ENCODE data around the gene AGK.
"Not testable (repeated sequence)": the region's sequence is repeated elsewhere in the genome, so short reads cannot be mapped to it uniquely, and the experiment has no call there.

The AGK gene

DNA sequence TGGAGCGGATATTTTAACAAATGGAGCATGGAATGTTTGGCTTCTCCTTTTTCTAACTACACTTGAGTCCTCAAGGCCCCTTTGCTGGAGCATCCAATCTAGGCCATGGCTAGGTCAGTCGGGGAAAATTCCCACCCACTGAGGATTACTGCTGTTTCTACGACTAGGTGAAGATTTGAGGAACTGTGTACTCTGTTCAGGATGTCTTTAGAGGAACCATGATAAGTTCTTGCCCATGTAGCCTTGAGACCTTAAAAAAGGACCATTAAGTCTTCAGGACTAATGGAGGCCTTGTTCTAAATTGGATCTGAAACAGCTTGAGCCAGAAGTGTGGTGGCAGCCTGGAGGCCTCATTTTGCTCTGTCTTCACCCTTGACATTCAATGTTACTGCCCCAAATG, 6.2 kb downstream of the AGK start:
- DNase-seq (ENCODE audit: low read depth), result no peak

DNA sequence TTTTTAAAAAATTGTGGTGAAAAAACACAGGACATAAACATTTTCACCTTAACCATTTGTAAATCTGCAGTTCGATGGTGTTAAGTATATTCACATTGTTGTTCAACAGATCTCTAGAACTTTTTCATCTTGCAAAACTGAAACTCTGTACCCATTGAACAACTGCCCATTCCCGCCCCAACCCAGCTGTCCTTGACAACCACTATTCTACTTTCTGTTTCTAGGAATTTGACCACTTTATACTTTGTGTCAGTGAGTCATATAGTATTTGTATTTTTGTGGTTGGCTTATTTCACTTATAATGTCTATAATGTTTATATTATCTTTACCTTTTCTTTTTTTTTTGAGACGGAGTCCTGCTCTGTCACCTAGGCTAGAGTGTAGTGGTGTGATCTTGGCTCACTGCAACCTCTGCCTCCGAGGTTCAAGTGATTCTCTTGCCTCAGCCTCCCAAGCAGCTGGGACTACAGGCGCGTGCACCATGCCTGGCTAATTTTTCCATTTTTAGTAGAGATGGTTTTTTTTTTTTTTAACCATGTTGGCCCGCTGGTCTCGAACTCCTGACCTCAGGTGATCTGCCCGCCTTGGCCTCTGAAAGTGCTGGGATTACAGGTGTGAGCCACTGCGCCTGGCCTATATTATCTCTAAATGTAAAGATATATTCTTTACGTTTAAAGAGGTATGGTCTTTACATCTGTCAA, 6.8 kb downstream of the AGK start:
- DNase-seq (ENCODE audit: low read depth), result not testable (repeated sequence)

DNA sequence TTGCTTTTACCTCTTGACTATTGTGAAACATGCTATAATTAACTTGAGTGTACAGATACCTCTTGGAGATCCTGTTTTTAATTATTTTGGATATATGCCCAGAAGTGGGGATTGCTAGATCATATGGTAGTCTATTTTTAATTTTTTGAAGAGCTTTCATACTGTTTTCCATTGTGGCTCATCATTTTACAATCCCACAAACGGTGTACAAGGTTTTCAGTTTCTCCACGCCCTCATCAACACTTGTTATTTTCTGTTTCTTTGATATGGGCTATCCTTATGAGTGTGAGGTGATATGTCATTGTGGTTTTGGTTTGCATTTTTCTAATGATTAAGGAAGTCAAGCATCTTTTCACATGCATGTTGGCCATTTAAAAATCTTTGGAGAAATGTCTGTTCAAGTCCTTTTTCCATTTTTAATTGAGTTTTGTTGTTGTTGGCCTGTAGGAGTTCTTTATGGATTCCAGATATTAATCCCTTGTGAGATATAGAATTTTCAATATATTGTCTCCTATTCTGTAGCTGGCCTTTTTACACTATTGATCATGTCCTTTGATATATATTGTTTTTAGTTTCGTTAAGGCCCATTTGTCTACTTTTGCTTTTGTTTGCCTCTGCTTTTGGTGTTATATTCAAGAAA, 7.5 kb downstream of the AGK start:
- DNase-seq (ENCODE audit: low read depth), result no peak

DNA sequence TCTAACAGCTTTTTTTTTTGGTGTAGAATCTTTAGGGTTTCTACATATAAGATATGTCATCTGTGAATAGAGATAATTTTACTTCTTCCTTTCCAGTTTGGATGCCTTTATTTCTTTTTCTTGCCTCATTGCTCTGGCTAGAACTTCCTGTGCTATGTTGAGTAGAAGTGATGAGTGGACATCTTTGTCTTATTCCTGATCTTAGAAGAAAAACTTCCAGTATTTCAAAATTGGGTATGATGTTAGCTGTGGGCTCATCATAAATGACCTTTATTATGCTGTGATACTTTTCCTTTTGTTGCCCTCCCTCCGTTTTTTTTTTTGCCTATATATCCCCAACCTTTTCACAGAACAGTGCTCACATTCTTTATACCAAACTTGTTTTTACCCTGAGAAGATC, 8.8 kb downstream of the AGK start:
- no peak for DNase-seq (ENCODE audit: low read depth)

DNA sequence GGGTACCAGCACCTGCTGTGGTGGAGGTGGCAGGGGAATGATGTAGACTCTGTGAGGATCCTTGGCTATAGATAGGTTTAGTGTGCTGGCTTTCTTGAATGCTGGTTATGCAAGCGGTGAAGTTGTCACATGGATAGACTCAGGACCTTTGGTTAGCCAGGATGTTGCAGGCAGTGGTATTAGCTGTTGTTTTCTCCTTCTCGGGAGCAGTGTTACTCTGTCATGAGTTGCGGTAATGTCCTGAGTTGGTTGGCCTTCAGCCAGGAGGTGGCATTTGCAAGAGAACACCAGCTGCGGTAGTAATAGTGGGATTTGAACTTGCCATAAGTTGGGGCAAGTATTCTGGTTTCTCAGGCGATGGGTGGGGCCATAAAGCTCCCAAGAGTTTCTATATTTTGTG, 10.8 kb downstream of the AGK start:
- DNase-seq (ENCODE audit: low read depth), result no peak

DNA sequence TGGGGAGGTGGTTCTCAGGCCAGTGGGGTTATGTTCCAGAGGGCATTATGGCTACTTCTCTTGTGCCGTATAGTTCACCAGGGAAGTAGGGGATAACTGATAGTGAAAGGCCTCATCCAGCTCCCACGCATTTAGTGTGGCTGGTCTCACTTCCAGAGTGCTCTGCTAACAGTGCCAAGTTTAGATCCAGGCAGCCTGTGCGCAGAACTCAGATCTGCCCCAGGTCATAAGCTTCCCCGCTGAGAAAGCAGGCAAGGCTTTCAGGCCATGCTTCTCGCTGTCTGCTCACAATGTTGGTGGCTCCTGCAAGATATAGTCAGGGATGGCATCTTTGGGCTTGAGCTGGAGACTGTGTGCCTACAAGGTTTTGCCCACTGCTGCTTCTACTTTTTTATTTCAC, 11.3 kb downstream of the AGK start:
- no peak for DNase-seq (ENCODE audit: low read depth)

DNA sequence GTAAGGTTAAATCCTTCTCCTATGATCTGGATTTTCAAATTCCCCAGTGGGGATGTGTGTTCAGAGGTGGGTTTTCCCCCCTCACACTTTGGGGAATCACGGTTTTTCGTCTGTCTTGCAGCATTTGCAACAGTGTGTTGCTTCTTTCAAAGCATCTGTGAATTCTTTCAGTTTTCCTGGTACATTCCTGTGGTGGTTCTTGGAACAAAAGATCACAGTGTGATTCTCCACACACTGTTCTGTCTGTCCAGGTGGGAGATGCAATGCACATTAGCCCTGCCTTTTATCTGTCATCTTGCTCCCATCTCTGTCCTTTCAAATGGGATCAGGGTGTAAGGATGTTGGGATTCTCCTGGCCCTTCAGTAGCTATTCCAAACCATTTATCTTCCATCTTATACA, 11.8 kb downstream of the AGK start:
- DNase-seq (ENCODE audit: low read depth), result no peak

DNA sequence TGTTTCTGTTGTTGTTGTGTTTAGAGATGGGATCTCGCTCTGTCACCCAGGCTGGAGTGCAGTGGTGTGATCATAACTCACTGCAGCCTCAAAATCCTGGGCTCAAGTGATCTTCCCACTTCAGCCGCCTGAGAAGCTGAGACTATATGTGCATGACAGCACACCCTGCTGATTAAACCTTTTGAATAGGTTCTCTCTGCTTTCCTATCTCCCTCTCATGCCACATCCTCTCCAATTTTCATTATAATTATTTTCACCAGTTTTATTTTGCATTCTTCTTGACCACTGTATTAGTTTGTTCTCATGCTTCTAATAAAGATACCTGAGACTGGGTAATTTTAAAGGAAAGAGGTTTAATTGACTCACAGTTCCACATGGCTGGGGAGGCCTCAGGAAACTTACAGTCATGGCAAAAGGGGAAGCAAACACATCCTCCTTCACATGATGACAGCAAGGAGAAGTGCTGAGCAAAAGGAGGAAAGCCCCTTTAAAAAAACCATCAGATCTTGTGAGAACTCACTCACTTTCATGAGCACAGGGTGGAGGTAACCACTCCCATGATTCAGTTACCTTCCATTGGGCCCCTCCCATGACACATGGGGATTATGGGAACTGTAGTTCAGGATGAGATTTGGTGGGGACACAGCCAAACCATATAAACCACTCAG, 12.9 kb downstream of the AGK start:
- no peak for DNase-seq (ENCODE audit: low read depth)

DNA sequence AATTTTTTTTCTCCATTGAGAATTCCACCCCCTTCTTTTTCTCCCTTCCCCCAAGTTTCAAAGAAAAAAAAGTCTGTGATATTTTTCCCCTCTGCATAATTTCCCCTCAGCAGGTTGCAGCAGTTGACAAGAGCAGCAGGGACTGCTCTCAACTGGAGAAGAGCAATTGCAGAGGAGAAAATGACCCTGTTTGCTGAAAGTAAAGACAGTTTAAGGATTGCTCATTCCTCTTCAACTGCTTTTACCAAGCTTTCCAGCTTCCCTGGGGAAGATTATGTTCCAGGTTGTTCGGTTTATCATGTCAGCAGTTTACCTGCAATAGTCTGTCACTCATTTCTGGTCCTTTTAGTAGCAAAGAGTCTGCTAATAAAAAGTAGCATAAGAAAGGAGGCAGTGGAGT, 16.2 kb downstream of the AGK start:
- no peak for DNase-seq (ENCODE audit: low read depth)

DNA sequence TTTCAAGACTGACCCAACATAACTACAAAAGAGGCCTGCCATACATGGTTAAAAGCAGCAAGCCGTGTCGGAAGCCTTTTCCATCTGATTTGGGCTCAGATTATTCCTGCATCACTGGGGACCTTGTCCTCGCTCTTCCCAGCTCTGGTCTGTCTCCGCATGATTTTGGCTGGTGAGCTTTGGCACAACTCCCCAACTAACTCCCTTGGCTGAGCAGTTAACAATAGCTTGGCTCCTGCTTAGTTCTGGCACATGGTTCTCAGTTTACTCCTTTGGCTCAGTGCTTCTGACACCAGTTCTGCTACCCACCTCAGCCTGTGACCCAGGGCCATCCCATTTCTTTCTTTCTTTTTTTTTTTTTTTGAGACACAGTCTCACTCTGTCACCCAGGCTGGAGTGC, 17.0 kb downstream of the AGK start:
- no peak for DNase-seq (ENCODE audit: low read depth)

DNA sequence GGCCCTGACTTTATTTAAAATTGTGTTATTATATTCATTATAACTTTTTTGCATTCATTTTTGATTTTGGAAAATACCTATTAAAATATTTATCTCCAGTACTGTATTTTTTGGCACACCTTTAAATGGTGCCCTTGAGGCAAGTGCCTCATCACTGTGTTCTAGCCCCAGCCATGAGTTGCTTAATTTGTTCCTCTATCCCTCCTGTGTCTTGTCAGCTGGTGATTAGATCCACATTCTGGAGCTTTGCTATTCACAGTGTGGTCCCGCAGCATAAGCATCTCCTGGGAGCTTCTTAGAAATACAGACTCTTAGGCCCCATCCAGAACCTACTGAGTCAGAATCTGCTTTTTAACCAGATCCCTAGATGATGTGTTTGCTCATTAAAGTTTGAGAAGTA, 19.8 kb downstream of the AGK start:
- no peak for DNase-seq (ENCODE audit: low read depth)

DNA sequence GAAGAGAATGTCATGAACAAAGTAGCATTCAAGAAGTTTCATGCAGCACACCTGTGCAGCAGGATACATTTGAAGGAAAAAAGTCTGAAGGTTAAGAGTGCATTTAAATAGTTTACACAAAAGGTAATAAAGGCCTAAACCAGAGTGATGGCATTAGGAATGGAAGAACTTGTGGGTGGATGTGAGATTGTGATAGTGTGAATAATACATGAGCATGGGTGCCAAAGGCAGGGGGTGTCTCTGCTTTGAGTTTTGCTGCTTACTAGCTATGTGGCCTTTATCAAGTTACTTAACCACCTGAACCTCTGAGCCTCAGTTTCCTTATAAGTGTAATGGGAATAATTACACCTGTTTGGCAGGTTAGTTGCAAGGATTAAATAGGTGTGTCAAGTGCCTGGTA, 21.0 kb downstream of the AGK start:
- DNase-seq (ENCODE audit: low read depth), result no peak

DNA sequence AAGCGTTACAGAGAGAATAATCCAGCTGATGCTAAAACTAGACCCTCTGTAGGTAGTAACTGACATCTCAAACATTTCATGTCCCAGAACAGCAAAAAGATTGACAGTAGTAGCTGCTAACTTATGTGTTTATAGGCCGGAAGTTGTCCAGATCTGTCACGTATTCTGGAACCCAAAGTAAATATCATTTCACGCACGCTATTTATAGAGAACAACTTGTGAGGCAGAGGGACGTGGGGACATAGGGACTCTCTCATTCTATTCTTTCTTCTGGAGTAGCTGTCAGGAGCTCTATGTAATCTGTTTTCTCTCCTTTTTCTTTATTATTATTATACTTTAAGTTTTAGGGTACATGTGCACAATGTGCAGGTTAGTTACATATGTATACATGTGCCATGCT, 22.3 kb downstream of the AGK start:
- no peak for DNase-seq (ENCODE audit: low read depth)

DNA sequence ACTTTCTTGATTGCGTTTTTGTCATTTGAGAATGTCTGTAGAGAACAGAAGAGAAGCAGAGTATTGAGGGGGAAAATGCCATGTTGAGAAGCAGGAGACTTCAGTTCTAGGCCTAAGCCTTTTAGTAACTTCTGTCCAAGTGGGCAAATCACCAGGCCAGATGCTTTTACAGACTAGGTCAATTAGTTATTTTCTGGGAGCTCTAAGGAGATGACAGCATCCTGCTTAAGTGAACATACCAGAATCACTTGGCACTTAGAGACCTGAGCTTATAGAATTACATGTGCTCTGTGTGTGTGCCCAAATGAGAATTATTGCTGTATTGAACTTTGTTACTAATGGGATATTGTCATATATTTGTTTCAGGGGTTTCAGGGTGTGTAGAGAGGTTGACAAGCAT, 24.0 kb downstream of the AGK start:
- DNase-seq (ENCODE audit: low read depth), result no peak

DNA sequence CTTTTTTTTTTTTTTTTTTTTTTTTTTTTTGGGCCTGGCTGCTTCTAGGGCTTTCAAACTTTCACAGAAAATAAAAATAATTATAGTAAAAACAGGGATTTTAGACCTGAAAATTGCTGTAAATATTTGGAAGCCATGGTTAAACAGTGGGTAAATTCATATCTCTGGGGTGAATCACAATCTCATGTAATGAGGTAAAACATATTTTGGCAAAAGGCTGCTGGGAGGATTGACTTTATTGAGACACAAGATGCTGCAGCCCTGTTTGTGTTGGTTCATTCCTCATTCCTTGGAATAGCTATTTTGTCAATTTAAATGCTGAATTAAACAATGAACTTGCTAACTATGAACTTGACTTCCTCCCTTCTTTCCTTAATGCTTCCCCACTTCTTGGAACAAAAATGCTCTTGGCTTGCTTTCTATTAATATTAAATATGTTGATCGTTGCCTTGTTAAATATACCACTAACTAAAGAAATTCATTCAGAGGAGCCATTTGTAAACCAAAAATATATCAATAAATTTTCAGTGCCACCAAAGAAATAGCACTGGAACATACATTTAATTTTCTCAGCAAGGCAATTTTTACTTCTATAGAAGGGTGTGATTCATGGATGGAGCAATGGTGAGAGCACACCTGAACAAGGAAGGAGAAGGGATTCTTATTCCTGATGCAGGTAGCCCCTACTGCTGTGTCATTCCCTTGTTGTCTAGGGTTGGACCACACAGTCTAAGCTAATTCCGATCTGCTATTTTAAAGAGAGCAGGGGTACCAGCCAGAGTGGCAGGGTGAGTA, 24.6 kb downstream of the AGK start:
- no peak for DNase-seq (ENCODE audit: low read depth)

DNA sequence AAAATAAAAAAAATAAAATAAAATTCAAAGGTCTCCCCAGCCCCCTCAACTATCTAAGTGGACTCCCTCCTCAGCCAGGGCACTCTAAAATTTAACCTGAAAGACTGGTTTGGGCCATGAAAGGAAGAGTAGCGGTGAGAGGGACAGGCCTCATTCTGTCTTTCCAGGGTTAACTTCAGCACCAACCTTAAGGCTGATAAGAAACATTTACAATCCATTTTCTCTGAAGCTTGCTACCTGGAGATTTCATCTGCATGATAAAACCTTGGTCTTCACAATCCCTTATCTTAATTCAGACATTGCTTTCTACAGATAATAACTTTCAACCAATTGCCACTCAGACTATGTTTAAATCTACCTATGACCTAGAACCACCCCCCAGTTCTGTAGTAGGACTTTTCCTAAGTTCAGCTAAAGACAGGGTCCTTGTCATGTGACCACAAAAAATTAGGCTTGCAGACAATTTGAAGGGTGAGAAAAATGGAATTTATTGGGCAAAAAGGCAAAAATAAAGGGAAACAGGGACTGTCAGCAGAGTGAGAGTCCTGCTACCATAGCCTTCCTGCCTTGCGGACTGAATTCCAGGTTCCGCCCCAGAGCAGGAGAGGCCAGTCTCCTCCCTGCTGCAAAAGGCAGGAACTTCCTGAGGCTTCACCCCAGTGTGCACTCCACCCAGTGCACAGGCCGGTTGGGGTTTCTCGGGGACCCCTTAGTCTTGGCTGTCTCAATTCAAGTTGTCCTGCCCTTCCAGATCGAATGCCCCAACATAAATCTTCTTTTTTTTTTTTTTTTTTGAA, 26.0 kb downstream of the AGK start:
- DNase-seq (ENCODE audit: low read depth), result no peak

DNA sequence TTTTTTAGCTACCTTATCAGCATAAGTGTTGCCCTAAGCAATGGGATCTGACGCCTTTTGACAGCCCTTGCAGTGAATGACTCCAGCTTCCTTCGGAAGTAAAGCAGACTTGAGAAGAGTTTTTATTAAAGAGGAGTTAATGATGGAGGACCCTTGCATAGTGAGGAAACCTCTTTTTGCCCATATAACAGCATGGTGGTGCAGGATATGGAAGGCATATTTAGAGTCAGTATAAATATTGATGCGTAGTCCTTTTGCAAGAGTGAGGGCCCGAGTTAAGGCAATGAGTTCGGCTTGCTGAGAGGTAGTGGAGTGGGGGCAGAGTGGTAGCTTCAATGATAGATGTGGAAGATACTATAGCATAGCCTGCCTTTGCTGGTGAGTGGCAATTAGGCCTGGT, 28.7 kb downstream of the AGK start:
- DNase-seq (ENCODE audit: low read depth), result not testable (repeated sequence)

DNA sequence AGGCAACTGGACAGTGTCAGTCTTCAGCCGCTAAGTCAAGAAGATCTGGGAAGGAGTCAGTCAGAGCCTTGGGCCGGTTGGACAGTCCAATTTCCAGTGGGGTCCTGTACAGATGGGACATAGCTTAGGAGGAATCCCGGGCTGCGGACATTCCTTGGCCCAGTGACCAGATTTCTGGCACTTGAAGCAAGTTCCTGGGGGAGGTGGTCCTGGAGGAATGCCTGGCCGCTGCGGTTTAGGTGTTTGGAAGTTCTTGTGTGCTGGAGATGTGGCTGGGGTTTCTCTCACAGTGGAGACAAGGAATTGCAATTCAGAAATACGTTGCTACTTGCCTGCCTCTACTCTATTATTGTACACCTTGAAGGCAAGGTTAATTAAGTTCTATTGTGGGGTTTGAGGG, 30.9 kb downstream of the AGK start:
- DNase-seq (ENCODE audit: low read depth), result not testable (repeated sequence)

DNA sequence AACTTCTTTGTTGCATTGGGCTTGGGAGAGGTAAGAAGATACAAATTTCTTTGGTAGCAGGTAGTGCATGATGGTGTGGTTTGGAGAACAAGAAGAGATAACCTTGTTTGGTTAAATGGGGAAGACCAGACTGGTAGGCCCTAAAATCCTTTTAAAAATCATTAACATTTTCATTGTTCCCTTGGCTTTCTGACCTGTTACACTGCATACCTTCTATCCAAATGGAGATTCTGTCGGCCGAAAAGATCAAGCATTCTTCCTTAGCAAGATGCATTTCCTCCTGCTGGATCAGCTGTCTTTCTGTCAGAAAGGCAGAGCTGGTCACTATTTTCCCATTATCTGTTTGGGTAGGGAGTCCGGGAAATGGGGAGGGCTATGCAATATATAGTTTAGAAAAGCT, 33.7 kb downstream of the AGK start:
- no peak for DNase-seq (ENCODE audit: low read depth)

DNA sequence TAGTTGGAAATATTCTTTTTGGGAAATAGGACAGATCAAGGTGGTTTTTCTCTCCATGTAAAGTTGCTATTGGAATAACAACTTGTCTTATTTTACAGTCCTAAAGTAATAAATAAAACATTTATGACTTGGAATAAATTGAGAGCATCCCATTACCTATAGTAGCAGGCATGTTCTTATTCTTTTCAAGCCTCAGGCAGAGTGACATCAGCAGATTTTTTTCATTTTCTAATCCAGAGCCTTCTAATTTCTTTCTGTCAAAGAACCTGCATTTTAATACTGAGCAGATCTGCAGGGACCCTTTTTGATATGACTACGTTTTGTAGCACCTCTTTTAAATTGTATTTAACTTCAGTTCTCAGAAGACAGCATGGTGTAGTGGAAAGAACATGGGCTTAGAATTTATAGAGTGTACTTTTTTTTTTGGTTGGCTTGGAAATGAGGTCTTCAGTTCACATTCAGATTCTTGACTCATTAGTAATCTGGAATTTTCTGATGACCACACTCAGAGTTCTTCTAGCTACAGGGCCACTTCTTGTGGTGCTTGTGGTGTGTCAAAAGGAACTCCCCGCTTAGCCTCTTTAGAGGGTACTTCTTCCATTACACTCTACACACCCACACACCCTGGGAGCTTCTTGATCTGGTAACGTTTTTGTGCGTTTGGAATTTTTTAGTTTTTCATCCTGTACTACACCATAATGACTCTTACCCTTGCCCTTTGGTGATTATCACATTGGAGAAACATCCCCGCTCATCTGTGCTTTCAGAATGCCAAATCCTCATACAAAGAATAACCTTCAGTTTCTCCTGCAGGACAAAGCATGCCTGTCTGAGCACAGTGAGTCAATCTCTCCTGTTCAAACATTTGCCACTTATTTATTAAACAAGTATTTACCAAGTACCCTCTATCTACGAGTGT, 34.6 kb downstream of the AGK start:
- no peak for DNase-seq (ENCODE audit: low read depth)

DNA sequence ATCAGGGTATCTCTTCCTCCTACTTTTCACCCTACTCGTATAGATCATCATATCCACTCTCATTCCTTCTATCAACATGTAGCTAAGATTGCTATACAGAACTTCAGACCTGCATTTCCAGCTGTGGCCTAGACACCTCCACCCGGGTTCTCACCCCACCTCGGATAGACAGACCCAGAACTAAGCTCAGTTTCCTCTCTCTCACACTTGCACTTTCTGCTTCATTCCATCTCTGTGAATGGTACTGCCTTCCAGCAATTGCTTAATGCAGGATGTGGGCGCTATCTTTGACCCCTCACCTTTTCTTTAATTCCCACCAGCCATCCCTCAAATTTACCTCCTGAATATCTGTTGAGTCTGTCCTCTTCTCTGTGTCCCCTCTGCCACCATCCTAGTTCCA, 35.7 kb downstream of the AGK start:
- no peak for DNase-seq (ENCODE audit: low read depth)

Measured in activated T-helper 1 cell treated with Interleukin-2 at 50 U/mL for 16 hours (primary cell).